HepG2 (cell line): ENCODE data around the gene SHC3.

ENCODE experiments used
- CTCF ChIP-seq: sonication (generic); formaldehyde crosslinking; IDR thresholded peaks from 2 replicates; pipeline ENCODE4 v1.5.0; 2020; ENCODE audit warnings: mild to moderate bottlenecking, missing genetic modification reagents, moderate library complexity
- REST ChIP-seq, 2 experiments: IDR thresholded peaks; 2 replicates each; pipeline ENCODE4 v1.6.1; 2011 to 2012; ENCODE audit warnings: low read length in 2 of 2, borderline replicate concordance in 1 of 2, low read depth in 1 of 2, mild to moderate bottlenecking in 1 of 2, moderate library complexity in 1 of 2
- SYNCRIP ChIP-seq: fragments of 200-400 bp; formaldehyde crosslinking; IDR thresholded peaks from 2 replicates; pipeline ENCODE4 v1.6.1; 2018; ENCODE audit warnings: mild to moderate bottlenecking, low read depth, low read length; ENCODE audit not compliant: insufficient read depth
- TBP ChIP-seq: sonication (generic); formaldehyde crosslinking; IDR thresholded peaks from 2 replicates; pipeline ENCODE4 v1.5.0; 2020; ENCODE audit warnings: missing genetic modification reagents
- U2AF1 ChIP-seq: fragments of 200-400 bp; formaldehyde crosslinking; optimal IDR thresholded peaks from 2 replicates; pipeline ENCODE3; 2017; ENCODE audit warnings: mild to moderate bottlenecking, low read depth, low read length
- ZNF354B ChIP-seq: sonication (generic); formaldehyde crosslinking; IDR thresholded peaks from 2 replicates; pipeline ENCODE4 v1.8.0; 2022; ENCODE audit warnings: mild to moderate bottlenecking, missing genetic modification reagents
- ZNF782 ChIP-seq: sonication (generic); formaldehyde crosslinking; IDR thresholded peaks from 2 replicates; pipeline ENCODE4 v1.4.0; 2020; ENCODE audit warnings: missing genetic modification reagents, mild to moderate bottlenecking, borderline replicate concordance
- ZNF841 ChIP-seq: sonication (generic); formaldehyde crosslinking; IDR thresholded peaks from 2 replicates; pipeline ENCODE4 v1.8.1; 2023; ENCODE audit warnings: missing genetic modification reagents, borderline replicate concordance
- TF ChIP-seq, protein P1 (sequence below): sonication (generic); formaldehyde crosslinking; IDR thresholded peaks from 2 replicates; pipeline ENCODE4 v1.4.0; 2020; ENCODE audit warnings: missing genetic modification reagents, mild to moderate bottlenecking, borderline replicate concordance

DNA sequence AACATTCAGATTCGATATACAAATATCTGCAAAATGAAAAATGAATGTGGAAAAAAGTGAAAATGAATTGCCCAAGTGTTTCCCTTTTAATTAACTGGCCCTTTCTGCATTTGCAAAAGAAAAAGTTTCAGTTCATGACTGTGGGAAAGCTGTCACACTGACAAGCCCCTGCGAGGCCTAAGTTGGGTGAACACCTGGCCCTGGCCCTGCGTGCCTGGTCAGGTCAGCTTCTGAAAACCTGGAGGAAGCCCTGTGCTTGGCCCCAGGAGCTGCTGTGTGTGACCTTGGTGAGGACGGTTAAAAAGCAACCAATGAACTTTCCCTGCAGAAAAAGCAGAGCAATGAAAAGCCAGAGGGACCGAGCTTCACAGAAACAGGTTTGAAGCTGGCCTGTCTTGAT is 41.0 kb upstream of the SHC3 start:
- TF ChIP-seq CTCF (CRISPR knock-in tag), result no peak
- TF ChIP-seq TBP (CRISPR knock-in tag), result no peak
- no peak for TF ChIP-seq U2AF1
- no peak for TF ChIP-seq ZNF354B
- TF ChIP-seq REST (IDR thresholded peaks at IDR 0.05; ENCODE audit: borderline replicate concordance in 1 of 2, low read depth in 1 of 2, low read length in 2 of 2), result no peak
- no peak for TF ChIP-seq ZNF782 (CRISPR knock-in tag)
- no peak for TF ChIP-seq SYNCRIP
- TF ChIP-seq, protein P1, sequence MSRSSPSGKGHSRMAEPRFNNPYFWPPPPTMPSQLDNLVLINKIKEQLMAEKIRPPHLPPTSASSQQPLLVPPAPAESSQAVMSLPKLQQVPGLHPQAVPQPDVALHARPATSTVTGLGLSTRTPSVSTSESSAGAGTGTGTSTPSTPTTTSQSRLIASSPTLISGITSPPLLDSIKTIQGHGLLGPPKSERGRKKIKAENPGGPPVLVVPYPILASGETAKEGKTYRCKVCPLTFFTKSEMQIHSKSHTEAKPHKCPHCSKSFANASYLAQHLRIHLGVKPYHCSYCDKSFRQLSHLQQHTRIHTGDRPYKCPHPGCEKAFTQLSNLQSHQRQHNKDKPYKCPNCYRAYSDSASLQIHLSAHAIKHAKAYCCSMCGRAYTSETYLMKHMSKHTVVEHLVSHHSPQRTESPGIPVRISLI (CRISPR knock-in tag), result no peak
- TF ChIP-seq ZNF841, result no peak
